IPS DF 19.7 (cell line): ENCODE results near the gene HAND2.

Experiments
- DNase-seq: peaks from one replicate; pipeline ENCODE4 v3.0.0-alpha.2; 2013; ENCODE audit warnings: low read depth, low spot score

The HAND2 gene

DNA sequence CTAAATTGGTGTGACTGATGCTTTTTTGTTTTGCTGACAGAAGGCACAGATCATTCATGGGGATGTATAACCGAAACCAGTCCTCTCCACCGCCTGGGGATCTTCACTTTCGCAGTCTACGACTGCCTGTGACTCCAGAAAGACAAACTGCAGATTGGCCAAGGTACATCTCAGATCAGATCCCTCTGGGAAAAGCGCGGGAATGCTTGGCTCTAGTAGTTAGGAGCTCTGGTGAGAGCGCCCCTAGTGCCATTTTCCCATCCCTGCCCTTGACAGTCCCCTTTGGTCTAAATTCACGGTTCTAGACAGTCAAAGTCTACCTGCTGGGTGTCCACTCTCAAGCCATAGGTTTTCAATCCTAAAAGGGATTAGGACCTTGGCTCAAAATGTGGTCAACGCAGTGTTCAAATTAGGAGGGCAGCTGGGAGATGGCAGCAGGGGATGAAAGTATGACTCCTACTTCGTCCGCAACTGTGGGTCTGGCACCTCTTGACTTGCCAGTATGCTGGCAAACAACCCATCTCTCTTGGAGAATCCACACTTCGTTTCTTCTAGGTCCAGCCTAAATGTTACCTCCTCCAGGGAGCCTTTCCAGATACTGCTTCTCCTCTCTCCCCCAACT, 6.9 kb upstream of the HAND2 start:
- DNase-seq, result no peak

DNA sequence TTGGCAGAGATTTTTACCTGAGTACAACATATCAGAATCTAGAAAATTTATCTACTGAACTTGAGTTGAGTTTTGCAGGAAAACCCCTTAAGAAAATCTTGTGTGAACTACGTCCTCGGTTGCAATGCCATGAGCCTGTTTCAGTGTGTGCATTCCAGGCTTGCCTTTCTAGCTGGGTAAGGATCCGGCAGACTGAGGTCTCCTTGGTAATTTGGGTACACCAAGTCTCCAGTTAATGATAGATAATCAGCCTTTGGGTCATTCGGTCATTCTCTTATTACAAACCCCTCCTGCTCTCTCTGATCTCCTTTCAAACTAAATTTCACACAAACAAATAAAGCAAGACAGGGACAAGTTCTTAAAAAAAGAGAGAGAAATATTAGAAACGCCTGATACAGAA, 5.9 kb upstream of the HAND2 start:
- DNase-seq, result no peak

DNA sequence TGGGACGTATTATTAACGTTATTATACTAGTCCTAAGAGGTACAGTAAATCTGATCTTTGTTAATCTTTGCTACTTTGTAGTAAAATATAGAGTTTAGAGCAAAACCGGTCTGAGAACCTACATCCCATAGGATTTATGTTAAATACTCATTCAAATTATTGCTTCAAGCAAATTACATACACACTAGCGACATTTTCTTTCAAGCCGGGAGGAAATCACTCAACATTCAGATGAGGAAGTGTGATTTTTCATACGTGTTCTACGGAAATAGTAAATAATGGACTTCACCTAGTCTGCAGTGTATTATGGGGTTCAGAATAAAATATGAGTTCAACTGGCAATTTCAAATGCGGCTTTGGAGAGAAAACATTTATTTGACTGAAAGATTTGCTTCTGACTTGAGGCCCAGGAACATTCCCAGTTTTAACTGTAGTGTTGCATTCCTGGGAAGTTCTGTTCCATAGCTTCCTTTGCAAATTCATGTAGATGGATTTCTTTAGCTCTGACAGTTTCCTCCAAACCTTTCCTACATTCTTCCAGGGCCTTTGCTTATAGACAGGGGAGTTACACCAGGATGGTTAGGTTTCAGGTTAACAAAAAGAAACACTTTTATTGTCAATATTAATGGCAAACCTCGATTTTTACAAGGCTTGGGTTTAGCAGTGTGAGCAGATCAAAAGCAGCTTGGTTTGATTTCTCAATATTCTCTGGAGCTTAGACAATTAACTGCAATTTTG, 5.3 kb upstream of the HAND2 start:
- no peak for DNase-seq

DNA sequence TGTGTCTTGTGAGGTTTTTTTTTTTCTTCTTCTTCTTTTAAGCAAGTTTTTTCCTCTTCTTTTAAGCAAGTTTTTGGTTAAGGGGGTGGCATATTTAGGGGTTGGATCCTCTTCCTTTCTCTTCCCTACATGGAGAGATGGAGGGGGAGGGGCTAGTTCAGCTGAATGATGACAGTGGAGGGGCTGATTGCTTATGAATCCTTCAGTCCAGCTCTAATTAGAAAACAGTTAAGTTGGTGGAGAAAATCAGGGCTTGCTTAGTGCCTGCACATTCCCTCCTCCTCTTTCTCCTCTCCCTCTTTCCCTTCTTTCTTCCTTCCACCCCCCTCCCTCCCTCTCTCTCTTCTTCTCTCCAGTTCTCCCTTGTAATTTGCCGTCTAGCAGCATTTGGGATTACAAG, 4.4 kb upstream of the HAND2 start:
- DNase-seq, result no peak

DNA sequence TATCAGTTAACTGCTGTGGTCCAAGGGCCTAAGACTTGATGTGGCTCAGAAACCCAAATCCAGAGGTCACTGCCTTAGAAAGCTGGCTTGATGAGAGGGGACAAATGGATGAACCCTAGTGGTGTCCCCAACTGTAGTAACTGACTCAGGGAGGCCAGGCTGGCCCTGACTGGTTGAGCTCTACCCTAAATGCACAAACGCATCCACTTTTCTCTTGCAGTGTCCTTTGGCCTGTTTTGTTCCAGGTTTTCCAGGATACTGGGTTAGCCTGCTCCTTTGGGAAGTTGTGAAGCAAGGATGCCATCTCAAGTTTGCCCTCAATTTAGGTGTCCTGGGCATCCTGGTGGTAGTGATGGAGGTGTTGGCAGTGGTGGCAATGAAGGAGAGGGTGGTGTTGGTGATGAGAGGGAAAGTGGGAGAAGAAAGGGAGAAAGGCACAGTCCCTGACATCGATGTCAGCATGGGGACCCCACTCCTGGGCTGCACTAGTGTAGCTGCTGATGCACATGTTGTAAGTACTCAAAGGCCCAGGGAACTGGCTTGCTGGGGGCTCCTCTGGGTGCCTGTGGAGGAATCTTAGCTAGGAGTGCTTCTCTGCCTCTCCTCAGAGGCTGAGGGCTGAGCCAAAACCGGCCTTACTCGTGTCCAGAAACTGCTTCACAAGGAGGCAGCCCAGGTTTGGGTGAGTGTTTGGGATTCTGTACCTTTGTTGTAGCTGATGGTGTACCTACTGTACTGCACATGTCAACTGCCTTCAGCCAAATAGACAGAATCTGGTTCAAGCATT, 2.9 kb upstream of the HAND2 start:
- no peak for DNase-seq

DNA sequence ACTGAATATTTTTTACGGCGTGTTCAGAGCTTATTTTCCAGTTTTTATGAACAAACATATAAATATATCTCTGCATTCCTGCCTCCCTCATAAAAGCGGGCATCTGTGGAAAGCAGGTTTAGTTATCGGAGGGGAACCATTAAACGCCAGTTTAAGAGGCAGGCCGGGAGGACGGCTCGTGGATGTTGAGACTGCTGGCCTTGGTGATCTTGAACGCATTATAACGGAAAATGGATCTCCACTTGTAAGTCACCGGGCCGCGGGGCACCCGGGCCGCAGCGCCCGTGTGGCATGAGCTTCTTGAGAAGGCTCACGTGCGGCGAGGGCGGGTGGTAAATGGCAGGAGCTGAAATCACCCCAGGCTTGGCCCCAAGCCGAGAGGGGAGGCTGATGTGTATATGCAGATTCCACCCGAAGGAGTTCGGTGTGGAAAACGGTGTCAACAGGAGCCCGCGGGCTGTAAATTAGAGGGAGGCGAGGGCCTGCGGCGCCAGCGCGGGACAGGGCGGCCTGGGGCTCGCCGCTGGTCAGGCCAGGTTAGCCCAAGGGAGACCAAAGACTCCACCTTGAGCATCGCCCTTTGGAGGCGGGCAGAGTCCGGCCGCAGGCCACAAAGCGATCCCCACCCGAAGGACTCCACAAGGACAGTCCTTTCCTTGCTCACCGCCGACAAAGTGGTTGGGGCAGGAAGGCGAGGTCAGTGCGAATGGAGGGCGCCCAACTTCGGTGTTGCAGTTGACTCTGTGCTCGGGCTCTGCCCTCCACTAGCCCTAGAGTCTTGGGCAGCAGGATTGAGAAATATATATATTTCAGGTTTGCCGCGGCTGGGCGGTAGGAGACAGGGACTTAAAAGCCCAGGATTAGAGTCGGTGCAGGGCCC, 1.3 kb upstream of the HAND2 start:
- DNase-seq, result no peak

DNA sequence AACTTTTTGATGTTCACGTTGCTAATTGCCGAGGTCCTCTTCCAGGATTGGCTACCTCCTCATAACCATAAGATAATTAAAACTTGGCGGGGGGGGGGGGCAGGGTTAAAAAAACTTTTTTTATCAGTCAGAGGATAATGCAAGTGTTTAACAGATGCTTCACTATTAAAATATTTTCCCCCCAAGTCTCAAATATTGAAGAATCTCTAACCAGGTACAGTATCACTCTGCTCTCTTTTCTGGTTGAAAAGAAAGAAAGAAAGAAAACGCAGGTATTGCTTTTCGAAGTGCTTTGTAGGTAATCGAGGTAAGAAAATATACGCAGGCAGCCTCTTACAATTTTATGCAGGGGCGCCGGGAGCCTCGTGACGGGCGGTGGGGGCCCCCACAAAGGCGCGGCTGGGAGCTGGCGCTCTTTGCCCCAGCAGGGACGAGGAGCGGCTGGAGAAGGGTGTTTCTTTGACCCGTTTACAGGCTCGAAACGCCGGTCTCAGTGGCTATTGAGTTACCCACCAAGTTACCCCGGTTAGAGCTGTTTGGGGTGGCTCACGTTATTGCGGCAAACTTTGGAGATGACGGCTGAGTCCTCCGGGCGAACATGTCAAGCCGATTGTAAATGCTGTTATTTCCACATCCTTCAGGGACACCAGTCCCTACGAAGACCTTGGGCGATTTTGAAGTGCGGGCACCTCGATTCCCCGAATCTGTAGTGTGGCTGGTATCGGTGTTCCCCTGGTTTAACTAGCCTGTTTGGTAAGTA, 477 bp upstream of the HAND2 start:
- DNase-seq, result no peak

DNA sequence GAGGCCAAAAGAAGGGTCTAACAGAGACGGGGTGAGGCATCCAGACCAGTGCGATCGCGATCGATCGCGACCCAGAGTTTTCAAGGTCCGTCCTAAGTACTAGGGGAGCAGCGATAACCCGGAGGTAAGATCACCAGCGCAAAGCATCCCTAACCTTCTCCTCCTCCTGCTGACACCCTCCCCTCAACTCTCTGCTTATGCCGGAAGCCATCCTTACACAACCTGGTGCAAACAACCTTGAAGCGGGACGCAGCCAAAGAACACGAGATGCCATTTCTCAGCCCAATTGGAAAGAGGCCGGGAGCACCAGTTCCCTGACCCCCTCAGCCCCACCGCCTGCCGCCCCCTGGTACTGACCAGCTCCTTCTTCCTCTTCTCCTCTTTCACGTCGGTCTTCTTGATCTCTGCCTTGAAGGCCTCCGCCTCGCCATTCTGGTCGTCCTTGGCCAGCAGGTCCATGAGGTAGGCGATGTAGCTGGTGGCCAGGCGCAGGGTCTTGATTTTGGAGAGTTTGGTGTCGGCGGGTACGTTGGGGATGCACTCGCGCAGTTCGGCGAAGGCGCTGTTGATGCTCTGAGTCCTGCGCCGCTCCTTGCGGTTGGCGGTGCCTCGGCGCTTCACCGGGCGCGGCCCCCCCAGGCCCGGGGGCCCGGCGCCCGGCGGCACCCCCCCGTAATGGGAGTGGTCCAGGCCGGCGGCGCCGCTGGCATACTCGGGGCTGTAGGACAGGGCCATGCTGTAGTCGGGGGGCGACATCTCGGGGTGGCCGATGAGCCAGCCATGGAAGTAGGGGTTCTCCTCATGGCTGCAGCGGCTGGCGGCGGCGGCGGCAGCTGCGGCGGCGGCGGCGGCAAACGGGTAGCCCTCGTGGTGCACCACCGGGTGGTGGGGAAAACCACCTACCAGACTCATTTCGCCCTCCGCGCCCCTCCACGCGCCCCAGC, 1.4 kb downstream of the HAND2 start:
- DNase-seq, result no peak

DNA sequence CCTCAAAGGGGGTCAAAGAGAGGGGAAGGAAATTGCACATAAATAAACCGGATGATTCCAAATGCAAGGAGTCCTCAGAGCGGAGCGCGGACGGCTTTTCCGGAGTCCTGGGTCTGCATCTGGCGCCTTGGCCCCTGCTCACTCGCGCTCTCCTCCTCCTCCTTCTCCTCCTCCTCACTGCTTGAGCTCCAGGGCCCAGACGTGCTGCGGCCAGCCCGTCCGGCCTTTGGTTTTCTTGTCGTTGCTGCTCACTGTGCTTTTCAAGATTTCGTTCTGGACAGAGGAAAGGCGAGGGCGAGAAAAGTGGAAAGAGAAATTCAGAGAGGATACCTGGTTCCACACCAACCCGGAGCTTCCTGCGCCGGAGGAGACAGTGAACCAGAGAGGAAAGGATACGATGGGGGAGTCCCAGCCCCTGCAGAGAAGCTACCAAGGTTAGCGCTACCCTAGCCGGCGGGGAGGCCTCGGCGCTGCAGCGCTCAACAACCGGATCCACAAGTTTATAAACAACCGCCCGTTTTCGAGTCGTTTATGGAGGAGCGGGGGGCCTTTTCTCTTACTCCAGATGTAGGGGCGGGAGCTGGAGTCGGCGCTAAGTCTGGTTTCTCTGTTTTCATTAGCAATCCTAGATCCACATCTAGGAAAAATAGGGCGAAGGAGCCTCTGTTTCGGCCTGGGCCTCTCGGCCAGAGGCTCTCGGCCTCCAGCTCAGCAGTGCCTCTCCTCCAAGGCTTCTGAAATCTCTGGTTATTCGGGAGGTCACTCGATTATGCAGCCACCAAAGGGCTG, 2.7 kb downstream of the HAND2 start:
- DNase-seq, result no peak

DNA sequence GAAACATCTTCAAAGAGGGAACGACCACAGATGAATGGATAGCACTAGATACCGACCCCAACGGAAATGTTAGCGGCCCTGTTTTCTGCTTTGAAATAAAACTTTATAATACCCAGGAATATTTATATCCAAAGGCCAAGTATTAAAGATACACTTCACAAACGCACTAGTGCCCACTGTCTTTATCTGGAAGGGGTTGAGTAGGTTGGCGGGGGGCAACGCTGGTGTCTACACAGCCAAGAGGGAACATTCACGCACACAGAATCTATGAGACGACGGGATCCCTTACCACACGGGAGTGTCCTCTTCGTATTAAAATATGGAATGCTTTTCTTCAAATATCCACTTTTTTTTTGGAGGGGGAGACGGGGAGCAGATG, 3.3 kb downstream of the HAND2 start:
- DNase-seq, result no peak

DNA sequence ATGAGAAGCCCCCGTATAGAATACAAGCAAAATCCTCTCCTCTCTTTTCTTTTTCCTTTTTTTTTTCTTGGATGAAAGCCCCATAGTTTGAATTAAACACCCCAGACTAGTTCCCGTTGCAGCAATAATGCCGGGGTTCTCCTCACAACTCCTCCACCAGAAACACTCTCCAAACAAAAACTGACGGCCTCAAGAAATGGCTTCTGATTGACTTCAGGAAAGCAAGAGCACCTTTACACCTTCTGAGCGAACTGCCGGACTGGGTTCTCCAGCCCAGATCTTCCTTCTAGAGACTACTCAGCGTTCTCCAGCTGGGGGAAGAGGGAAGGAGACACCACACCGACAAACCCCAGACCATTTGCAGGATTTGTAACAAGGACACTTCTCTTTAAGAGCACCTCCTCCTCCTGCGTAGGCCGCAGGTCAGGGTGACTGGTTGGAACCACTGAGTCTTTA, 4.0 kb downstream of the HAND2 start:
- DNase-seq, result no peak

DNA sequence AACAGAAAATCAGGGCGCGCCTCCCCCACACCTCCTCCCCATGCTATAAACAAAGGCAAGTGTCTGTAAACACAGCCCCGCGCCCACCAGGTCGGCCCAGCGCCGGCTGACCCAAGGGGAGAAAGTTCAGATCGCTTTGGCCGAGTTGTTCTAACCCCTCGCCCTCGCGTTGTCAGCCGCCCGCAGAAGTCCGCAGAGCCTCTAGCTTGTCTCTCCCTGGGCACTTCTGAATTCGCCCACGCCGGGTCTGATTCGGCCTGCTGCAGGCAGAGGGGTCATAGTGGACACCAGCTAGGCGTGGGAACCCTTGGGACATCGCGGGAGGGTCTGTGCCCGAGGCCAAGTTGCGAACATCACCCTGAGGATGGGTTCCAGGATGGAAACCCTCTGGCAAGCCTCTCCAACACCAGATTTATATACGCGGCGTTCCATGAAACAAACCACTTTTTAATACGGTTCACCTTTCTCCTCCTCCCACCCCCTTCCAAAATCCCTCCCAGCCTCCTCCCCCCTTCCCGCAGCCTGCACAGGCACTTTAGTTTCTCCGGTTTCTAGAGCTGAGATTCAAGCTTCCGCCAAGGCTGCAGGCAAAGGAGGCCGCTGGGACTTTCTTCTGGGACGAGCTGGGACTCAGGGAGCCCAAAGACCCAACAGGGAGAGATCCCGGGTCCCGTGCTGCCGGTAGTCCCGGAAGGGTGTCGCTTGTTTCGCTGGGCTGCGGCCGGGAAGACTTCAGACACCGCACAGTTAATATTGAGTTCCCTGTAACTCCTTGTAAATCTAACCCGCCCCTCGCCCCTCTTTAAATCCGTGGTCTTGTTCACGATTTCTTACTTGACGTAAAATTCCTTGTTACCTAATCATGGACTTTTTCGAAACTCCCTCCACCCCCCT, 4.7 kb downstream of the HAND2 start:
- no peak for DNase-seq

DNA sequence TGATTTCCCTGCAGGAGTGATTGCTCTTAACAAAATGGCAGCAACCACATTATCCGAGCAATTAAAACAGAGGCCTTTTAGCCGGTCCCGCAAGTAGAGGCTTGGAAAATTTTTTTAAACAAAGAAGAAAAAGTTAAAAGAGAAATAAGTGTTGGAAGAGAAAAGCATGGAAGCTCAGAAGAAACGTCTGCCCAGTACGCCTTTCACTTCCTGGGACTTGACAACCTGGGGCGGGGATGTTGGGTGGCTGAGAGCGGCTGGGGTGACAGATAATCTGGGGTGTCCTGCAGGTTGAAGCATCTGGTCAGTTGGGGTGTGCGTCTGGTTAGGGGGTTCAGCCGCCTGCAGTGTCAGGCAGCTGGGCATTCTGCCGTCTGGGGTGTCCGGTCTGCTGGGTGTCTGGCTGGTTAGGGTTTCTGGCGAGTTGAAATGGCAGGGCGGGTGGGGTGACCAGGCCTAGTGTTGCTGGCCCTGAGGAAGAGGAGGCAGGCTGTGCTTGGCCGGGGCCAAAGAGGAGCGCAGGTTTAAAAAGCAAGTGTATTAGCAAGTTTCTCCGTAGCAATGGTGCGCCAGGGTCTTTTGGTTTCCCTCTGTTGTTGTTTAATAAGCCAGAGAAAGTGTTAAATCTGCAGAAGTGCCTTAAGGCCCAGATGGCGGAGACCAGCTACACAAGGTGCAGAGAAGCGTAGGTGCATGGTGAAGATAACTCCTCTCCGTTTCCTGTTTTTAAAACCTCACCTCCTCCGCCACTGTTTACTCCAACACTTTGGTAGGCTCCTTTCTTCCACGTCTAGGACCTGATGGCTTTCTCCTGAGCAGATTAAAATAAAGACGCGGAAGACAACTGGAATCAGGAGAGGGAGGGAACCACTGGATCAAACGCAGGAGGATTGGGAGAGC, 5.6 kb downstream of the HAND2 start:
- no peak for DNase-seq

DNA sequence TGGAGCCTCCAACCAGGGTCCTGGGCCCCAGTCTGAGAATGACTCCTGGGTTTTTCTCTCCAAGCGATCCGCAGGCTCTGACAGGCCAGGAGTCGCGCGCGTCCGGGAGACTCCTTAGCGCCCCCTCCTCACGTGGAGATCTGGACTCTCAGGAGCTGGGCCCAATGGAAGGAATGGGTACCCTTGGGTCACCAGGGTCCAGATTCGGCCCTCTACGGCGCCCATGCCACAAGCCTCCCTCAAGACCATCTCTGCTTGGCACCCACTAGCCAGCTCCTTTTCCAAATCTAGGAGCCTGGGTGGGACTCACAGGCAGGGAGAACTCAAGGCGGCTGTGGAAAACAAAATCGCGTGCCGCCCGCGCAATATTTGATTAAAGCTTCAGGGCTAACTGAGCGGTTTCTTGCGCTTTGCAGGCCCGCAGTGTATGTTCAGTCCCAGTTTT, 7.1 kb downstream of the HAND2 start:
- DNase-seq, result no peak

DNA sequence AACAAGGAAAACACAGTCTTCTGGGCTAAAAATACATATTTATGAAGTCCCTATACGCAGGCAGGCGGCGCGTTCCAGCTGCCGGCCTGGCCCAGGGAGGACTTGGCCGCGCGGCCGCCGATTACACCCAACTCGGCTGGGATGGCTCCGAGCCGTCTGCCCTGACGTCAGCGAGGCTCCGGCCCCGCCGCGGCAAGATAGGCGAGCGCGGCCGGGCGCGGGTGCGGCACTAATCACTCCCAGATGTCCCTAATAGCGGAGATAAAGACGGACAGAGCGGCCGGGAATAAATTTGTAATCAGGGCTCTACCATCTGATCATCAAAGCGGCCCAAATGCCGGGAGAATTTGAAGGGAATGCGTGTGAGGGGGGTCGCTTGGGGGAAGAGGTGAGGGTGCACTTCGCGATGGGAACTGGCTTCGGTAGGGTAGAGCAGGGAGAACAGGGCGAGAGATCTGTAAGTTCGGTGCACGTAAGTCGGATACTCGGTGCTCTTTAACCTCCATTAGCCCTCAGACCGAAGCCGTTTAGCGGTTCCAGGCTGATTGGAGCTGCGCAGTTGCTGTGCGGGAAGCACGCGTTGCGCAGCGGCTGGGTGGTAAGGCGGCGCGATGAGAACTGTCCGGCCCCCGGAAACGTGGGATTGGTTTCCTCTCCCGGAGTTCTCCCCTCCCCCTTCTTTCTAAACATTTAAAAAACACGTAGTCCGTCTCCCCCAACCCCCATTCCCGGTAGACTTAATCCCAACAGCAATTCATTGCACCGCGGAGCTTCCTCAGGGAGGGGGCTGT, 7.7 kb downstream of the HAND2 start:
- DNase-seq, result no peak
